OCI-LY7 (cell line): Measurements from ENCODE around the gene FAM161A. TPM values are rescaled to one million over a fixed set of nuclear protein-coding genes. Genes with fewer than 3 reads are reported as not detected.

Source experiments
- Bru-seq: library from RNA; stranded (reverse); fragments of 400-500 nt; gene quantifications from one replicate; lab custom pipeline; 2021; lab: Mats Ljungman, UMichigan
- BruChase-seq, 2 experiments: library from RNA; stranded (reverse); fragments of 400-500 nt; gene quantifications; one replicate each; lab custom pipeline; 2021; lab: Mats Ljungman, UMichigan
- BruUV-seq: library from RNA; stranded (reverse); fragments of 400-500 nt; replicated peaks from 2 replicates; lab custom pipeline; 2021; lab: Mats Ljungman, UMichigan
- CTCF ChIA-PET: fragments of 300-600 bp; sonication (Branson Sonifier 250); formaldehyde crosslinking; loops from one replicate; lab custom pipeline; 2022; ENCODE audit warnings: antibody characterized with exemption; ENCODE audit not compliant: unreplicated experiment; lab: Charles Lee
- POLR2A ChIA-PET: fragments of 300-600 bp; sonication (Branson Sonifier 250); formaldehyde crosslinking; loops from one replicate; lab custom pipeline; 2022; ENCODE audit warnings: antibody characterized with exemption; lab: Charles Lee
- DNase-seq: peaks from one replicate; pipeline ENCODE4 v3.0.0-alpha.2; 2015; ENCODE audit warnings: low spot score
- H2AFZ ChIP-seq: fragments of 200-600 bp; sonication (generic), shearing (Covaris generic); 2 replicates; pipeline ENCODE4 v1.6.1; 2014; ENCODE audit warnings: mild to moderate bottlenecking, antibody characterized with exemption, low read length, moderate library complexity
- H3K27ac ChIP-seq: fragments of 200-600 bp; sonication (generic); 2 replicates; pipeline ENCODE4 v1.5.1; 2014; ENCODE audit warnings: mixed run types, low read depth, mild to moderate bottlenecking, moderate library complexity, low read length, inconsistent platforms; ENCODE audit not compliant: poor library complexity, severe bottlenecking
- H3K36me3 ChIP-seq: fragments of 200-600 bp; sonication (generic); 2 replicates; pipeline ENCODE4 v1.6.1; 2014; ENCODE audit warnings: mild to moderate bottlenecking, antibody characterized with exemption, low read length, moderate library complexity, mixed read lengths; ENCODE audit not compliant: insufficient read depth
- H3K4me1 ChIP-seq: fragments of 200-600 bp; sonication (generic); 2 replicates; pipeline ENCODE4 v1.5.1; 2014; ENCODE audit warnings: mild to moderate bottlenecking, low read length; ENCODE audit not compliant: insufficient read depth, poor library complexity, severe bottlenecking
- H3K4me2 ChIP-seq: fragments of 200-600 bp; sonication (generic); 2 replicates; pipeline ENCODE4 v1.6.1; 2014; ENCODE audit warnings: mild to moderate bottlenecking, low read length
- H3K4me3 ChIP-seq: fragments of 200-600 bp; sonication (generic); 2 replicates; pipeline ENCODE4 v1.5.1; 2014; ENCODE audit warnings: mild to moderate bottlenecking, low read depth, low read length; ENCODE audit not compliant: poor library complexity, severe bottlenecking
- H3K79me2 ChIP-seq: fragments of 200-600 bp; sonication (generic); 2 replicates; pipeline ENCODE4 v1.6.1; 2016; ENCODE audit warnings: low read depth, mild to moderate bottlenecking, low read length, moderate library complexity, mixed read lengths; ENCODE audit not compliant: insufficient read depth
- H3K9me2 ChIP-seq: fragments of 200-600 bp; sonication (generic); 2 replicates; pipeline ENCODE4 v1.6.1; 2016; ENCODE audit warnings: mild to moderate bottlenecking, low read length, mixed read lengths; ENCODE audit not compliant: insufficient read depth
- H3K9me3 ChIP-seq: fragments of 200-600 bp; sonication (generic); 2 replicates; pipeline ENCODE4 v1.6.1; 2014; ENCODE audit warnings: mild to moderate bottlenecking, mixed run types, low read length, mixed read lengths
- H4K20me1 ChIP-seq: fragments of 200-600 bp; sonication (generic); 2 replicates; pipeline ENCODE4 v1.6.1; 2014; ENCODE audit warnings: mild to moderate bottlenecking, antibody characterized with exemption, low read length, moderate library complexity, mixed read lengths; ENCODE audit not compliant: insufficient read depth
- EZH2phosphoT487 ChIP-seq: fragments of 200-600 bp; sonication (generic); IDR thresholded peaks from 2 replicates; pipeline ENCODE4 v1.6.1; 2018; ENCODE audit warnings: low read depth, borderline replicate concordance, mild to moderate bottlenecking, mixed run types, antibody characterized with exemption, low read length, moderate library complexity, mixed read lengths
- intact Hi-C: fragments of 100-400 bp; cut with micrococcal nuclease; formaldehyde crosslinking; loops from one replicate; pipeline ENCODE4 v1.10.0; 2022; ENCODE audit not compliant: unreplicated experiment
- long read RNA-seq: library from polyadenylated mRNA; stranded (forward); transcript quantifications from one replicate; pipeline ENCODE4 v2.0.0, GENCODE V29; 2022
- total RNA-seq, 2 experiments: library from RNA; depleted of rRNA in 1 of 2; stranded (reverse); fragments of >200 nt in 1 of 2; shearing (Covaris generic) in 1 of 2; gene quantifications; 2 replicates each; pipeline ENCODE4 v1.2.3, GENCODE V29; 2014 to 2022
- TF ChIP-seq, protein P1 (sequence below): fragments of 200-600 bp; sonication (generic); conservative IDR thresholded peaks from 2 replicates; pipeline ENCODE4 v1.5.1; 2014; ENCODE audit warnings: mild to moderate bottlenecking, antibody characterized with exemption, low read length, moderate library complexity, mixed read lengths

FAM161A gene, protein sequence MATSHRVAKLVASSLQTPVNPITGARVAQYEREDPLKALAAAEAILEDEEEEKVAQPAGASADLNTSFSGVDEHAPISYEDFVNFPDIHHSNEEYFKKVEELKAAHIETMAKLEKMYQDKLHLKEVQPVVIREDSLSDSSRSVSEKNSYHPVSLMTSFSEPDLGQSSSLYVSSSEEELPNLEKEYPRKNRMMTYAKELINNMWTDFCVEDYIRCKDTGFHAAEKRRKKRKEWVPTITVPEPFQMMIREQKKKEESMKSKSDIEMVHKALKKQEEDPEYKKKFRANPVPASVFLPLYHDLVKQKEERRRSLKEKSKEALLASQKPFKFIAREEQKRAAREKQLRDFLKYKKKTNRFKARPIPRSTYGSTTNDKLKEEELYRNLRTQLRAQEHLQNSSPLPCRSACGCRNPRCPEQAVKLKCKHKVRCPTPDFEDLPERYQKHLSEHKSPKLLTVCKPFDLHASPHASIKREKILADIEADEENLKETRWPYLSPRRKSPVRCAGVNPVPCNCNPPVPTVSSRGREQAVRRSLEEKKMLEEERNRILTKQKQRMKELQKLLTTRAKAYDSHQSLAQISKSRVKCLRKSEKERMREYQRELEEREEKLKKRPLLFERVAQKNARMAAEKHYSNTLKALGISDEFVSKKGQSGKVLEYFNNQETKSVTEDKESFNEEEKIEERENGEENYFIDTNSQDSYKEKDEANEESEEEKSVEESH
- total RNA-seq (2014; rRNA removed; shearing (Covaris generic)) (1.8 and 3.5 TPM in 2 replicates), total RNA-seq (2022) (4.6 and 6.3 TPM in 2 replicates), Bru-seq, nascent RNA (percentile 41 among the genes with signal in this experiment), BruChase-seq, experiment 1, labeled RNA remaining after a 6-hour chase (percentile 48 among the genes with signal in this experiment), BruChase-seq, experiment 2, labeled RNA remaining after a 2-hour chase (percentile 49 among the genes with signal in this experiment)
- long read RNA-seq, transcript FAM161A-203 (6 exons, 3,684 nt) = major isoform, 7 of 9 reads
- long read RNA-seq, partial matches to known transcripts = 0 of 9 reads
- long read RNA-seq, other reads (novel, unspliced or antisense) = 1 of 9 reads

DNA sequence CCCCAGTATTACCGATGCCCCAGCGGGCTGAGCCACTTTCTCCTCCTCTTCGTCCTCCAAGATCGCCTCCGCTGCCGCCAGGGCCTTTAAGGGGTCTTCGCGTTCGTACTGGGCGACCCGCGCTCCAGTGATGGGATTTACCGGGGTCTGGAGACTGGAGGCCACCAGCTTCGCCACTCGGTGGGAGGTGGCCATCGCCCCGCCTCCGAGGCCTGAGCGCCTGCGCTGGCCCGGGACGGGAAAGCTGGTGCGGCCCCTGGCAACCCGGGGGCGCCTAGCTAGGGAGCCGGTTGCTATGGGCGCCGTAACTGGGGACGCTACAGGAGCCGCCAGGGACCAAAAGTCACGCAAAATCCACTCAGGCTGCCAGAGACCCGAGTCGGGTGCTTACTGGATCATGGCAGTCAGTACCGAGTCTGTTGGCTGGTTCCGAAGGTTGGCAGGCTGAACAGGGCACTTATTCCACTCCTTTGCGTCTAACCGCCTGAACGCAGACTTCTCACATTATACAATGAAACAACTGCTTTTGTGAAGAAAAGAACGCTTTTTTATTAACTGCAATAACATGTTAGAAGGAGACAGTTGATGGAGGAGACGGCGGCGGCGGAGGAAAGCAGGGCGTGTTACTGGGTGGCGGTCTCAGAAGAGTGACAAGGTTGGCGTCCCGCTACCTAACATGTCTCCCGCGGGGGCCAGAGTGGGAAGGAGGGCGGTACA lies at the start of gene FAM161A:
Gene FAM161A, minus strand, starts transcription at position 214 of the 717 bp plus-strand sequence. Its CDS starts 19 bp downstream, at position 195.
- POLR2A ChIA-PET = interaction anchor here (0.9 to 1.3 kb wide), 4 partner anchors 8 to 63 kb away, joined by 3 to 5 read pairs (median 4); no protein-coding TSS in a partner anchor
- no TSS peak for BruUV-seq
- Histone ChIP-seq H3K4me3 (peak within 1 kb of the TSS; percentile 74), H3K36me3 (no peaks in the 10 kb centered on the region), H2AFZ (peak within 1 kb of the TSS; percentile 91), H3K4me1 (peaks cover 20% of the 10 kb centered on the region), H3K27ac (peak within 1 kb of the TSS; percentile 59), H4K20me1 (no peaks in the 10 kb centered on the region), H3K79me2 (no peaks in the 10 kb centered on the region), H3K4me2 (peak within 1 kb of the TSS; percentile 78), H3K9me3 (no peaks in the 10 kb centered on the region), H3K9me2 (no peaks in the 10 kb centered on the region)
- TF ChIP-seq, protein P1, sequence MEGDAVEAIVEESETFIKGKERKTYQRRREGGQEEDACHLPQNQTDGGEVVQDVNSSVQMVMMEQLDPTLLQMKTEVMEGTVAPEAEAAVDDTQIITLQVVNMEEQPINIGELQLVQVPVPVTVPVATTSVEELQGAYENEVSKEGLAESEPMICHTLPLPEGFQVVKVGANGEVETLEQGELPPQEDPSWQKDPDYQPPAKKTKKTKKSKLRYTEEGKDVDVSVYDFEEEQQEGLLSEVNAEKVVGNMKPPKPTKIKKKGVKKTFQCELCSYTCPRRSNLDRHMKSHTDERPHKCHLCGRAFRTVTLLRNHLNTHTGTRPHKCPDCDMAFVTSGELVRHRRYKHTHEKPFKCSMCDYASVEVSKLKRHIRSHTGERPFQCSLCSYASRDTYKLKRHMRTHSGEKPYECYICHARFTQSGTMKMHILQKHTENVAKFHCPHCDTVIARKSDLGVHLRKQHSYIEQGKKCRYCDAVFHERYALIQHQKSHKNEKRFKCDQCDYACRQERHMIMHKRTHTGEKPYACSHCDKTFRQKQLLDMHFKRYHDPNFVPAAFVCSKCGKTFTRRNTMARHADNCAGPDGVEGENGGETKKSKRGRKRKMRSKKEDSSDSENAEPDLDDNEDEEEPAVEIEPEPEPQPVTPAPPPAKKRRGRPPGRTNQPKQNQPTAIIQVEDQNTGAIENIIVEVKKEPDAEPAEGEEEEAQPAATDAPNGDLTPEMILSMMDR = no peak
- TF ChIP-seq EZH2phosphoT487 = no peak
- intact Hi-C loops = loop anchor here (1.0 kb wide), 2 partner anchors 34 to 159 kb away; partner anchors contain the start of gene CCT4
- CTCF ChIA-PET = interaction anchor here (0.5 kb wide), 1 partner anchor 21 kb away, joined by 3 read pairs; no protein-coding TSS in a partner anchor
- DNase-seq = peak; percentile 82

DNA sequence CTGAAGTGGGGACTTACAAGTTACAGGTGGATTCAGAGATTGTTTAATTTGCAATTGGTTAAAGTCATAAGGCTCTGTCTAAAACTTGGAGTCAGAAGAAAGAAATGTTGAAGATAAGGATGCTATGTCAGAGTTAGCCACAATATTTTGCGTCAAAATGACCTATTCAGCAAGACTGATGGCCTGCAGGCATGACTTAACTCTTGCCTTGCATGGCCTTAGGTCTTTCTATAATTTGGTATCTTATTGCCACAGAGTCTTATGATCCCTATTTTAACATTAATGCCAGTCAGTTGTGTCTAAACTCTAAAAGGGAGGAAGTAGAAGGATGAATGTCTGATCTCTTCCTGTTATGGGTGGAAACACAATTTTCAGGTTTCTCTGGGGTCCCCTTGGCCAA lies 46.4 kb upstream of the FAM161A start:
- H3K4me2 ChIP-seq = no peak overlapping the region
- TF ChIP-seq, protein P1 = no peak
- no peak for TF ChIP-seq EZH2phosphoT487
- no peak overlapping the region for H3K27ac ChIP-seq
- no peaks in the 10 kb centered on the region for H3K9me3 ChIP-seq
- no peaks in the 10 kb centered on the region for H4K20me1 ChIP-seq
- H3K9me2 ChIP-seq = no peaks in the 10 kb centered on the region
- no TSS peak for BruUV-seq
- no peak overlapping the region for H2AFZ ChIP-seq
- intact Hi-C loops = no loop called here
- DNase-seq = no peak
- peaks cover 7% of the 10 kb centered on the region for H3K4me1 ChIP-seq
- H3K79me2 ChIP-seq = no peaks in the 10 kb centered on the region
- no peak overlapping the region for H3K4me3 ChIP-seq
- H3K36me3 ChIP-seq = no peaks in the 10 kb centered on the region
- ChIA-PET POLR2A (no interaction called here), CTCF (no interaction called here)
